Measurements from ENCODE around the gene ADAMTS16. TPM values are rescaled to one million over a fixed set of nuclear protein-coding genes. Genes with fewer than 3 reads are reported as not detected.

The ADAMTS16 gene
- total RNA-seq, 1 donor from 2014 or later: not detected

GRCh38 chr5:5141339-5141599, 1.1 kb downstream of the ADAMTS16 start:
- DNase-seq (ENCODE audit: low read depth in 2 of 2): no peak

GRCh38 chr5:5141625-5142525, 1.7 kb downstream of the ADAMTS16 start:
- peak; percentile 60 to 78 for DNase-seq (ENCODE audit: low read depth in 2 of 2)

DNA sequence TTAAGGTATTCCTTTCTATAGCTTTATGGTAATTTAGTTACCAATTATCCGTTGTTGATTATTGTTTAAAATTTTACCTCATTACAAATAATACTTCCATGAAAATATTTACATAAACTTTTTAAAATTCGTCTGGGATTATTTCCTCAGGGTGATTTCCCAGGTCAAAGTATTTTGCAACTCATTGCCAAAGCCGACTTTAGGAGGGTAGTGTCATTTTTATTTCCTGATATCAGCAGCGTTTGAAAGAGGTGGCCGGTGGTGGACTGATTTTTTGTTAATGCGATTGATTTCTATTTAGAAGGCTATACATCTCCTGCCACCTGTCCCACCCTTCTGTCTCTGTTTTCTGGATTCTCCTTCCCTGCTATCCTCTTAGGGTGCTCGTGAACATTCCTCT, 4.3 kb downstream of the ADAMTS16 start:
- no peak for DNase-seq (ENCODE audit: low read depth in 2 of 2)

- no peak for DNase-seq (ENCODE audit: low read depth in 2 of 2)
Measured at GRCh38 chr5:5145651-5146529, 5.8 kb downstream of the ADAMTS16 start.

- no peak for DNase-seq (ENCODE audit: low read depth in 2 of 2)
Measured at GRCh38 chr5:5146530-5147160, 6.5 kb downstream of the ADAMTS16 start.

- no peak for DNase-seq (ENCODE audit: low read depth in 2 of 2)
Measured at GRCh38 chr5:5149154-5149553, 9.0 kb downstream of the ADAMTS16 start.

DNA sequence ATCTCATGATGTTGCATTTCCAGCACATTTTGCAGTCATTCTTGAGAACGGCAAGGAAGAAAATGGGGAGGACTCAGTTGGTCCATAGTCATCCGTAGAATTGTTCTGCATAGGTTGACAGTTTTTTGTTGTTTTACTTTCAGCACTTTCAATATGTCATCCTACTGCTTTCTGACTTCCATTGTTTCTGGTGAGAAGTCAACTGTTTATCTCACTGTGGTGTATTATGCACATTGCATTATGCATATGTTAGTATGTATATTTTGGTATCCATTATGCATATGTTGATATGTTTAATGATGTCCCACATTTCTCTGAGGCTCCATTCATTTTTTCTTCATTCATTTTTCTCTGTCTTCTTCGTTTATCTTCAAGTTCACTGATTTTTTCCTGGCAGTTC, 10.5 kb downstream of the ADAMTS16 start:
- no peak for DNase-seq (ENCODE audit: low read depth in 2 of 2)

- DNase-seq (ENCODE audit: low read depth in 2 of 2): no peak
Measured at GRCh38 chr5:5154733-5155132, 14.6 kb downstream of the ADAMTS16 start.

DNA sequence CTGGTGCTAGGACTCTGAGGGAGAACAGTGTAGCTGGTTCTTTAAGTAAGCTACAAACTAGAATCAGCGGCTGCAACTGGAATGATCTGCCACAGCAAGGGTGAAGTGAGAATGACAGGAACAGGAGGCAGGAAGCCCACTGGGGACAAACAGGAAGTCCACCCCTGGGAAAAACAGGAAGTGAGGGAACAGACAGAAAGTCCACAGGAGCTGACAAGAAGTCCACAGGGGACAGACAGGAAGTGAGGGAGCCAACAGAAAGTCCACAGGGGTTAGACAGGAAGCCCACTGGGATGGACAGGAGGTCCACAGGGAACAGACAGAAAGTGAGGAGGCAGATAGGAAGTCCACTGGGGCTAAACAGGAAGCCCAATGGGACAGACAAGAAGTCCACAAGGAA, 15.5 kb downstream of the ADAMTS16 start:
- no peak for DNase-seq (ENCODE audit: low read depth in 2 of 2)

- DNase-seq (ENCODE audit: low read depth in 2 of 2): no peak
Measured at GRCh38 chr5:5156471-5157082, 16.4 kb downstream of the ADAMTS16 start.

DNA sequence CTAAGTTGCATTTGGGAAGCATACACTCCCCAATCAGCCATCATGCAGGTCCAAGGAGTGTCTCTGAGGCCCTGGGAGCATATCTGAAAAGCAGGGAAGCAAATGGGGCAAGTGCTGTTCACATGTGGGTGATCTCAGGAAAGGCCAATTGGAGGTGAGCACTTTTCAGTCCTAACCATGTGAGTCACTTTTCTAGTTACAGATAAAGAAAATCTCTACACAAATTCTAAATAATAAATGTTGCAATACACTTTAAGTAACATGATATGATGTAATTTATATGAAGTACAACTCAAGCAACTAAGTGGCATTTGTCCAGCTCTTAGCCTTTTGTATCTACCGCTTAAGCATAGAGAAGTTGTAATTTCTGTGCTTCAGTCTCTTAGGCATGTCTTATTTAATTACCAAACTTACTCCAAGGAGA, 18.4 kb downstream of the ADAMTS16 start:
- no peak for DNase-seq (ENCODE audit: low read depth in 2 of 2)

DNA sequence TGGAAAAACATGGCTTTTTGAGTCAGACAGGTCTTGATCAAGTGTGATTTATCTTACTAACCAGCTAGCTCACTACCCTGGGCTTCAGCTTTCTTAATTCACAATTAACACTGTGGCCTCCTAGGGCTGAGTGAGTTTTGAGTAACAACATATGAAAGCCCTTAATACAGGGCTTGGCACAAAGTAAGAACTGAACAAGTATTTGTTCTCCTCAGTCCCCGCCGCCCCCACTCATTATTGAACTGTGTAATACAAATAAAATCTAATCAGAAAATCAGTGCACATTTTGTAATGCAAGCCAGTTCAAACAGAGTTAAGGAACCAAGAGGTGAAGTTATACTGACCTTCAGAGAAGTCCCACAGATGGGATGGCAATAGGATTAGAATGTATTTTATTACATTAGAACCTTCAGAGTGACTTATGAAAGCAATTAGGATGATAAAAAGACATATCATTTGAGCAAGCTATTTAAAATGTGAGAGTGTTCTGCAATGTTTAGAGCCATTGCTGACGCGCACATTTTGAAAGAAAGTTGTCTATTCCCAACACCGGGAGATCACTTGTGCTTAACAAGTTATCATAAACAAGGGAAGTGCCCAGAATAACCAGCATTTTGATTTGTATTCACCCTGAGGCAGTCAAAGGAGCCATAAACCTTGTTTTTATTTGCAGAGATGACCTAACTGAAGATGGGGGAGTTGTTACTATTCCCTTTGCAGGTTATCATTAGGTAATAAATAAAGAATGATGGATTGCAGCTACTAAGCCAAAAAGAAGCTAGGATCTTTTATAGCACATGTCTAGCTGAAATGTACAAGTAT, 19.4 kb downstream of the ADAMTS16 start:
- DNase-seq (ENCODE audit: low read depth in 2 of 2): no peak

DNA sequence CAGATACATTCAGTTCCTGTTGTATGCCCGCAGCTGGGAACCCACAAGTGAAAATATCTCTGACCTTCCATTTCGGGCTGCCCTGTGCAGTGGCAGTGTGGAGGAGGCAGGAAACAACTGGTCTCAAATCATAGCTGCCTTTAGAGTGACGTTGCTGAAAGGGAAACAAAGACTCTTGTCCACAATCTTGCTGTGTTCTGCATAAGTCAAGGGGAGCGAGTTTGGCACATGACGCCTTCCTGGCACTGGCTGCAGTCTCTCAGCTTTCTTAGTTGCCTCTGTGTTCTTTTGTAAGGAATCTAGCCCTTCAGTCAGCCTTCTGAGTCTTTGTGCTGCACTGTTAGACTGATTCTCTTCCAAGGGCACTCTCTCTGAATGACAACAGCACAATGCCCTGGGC, 24.0 kb downstream of the ADAMTS16 start:
- DNase-seq (ENCODE audit: low read depth in 2 of 2): no peak

DNA sequence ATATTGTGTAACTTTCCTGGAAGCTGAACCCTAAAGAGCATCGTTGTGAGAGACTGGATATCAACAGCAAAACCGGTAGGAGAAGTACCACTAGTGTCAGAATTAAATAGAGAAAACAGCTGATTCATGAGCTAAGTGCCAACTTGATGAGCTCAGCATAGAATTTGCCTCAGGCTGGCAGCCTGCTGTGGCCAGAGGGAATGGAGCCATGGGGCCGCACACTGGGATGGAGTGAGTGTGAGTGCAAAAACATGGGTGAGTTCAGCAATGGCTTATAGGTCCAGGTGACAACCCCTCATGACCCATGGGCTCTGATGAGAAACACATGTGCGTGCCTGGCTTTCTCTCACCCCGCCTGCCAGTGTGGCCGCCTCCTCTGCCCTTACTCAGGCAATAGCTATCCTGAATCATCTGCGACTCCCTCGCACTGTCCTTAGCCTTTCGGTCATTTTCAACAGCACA, 25.4 kb downstream of the ADAMTS16 start:
- DNase-seq (ENCODE audit: low read depth in 2 of 2): no peak

DNA sequence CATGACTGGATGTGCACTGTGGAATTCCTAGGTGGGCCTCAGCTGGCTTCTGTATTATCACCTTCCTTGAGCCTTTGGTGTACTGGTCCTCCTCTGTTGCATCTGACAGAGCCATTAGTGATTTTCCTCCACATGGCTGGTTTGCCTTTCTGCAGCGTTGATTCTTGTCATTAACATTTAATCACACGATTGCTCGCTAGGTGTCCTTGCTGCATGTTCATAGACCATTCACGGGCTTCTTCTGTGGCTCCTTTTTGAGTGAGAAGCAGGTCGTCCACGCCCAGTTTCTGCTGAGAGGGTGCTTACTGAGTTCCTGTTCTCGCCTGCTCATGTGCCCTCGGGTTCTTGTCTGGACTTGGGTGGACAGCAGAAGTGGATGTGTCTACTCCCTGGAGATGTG, 29.3 kb downstream of the ADAMTS16 start:
- no peak for DNase-seq (ENCODE audit: low read depth in 2 of 2)

DNA sequence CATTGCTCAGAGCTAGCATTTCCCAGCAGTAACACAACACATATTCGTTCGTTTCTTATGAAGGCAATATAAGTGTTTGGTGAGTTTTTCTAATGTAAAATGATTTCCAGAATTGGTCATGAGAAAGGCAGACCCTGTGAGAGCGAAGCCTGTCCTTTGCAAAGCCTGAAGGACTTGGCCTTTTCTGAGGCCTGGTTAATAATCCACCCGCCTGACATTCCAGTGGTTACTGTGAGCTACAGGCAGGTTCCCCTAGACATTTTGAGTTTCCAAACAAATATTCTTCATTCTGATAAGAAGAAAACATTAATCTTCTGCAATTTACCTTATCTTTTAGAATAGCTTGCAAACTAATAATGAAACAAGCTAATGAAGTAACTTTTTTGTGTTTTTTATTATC, 38.0 kb downstream of the ADAMTS16 start:
- DNase-seq (ENCODE audit: low read depth in 2 of 2): no peak

- DNase-seq (ENCODE audit: low read depth in 2 of 2): no peak
Measured at GRCh38 chr5:5178580-5178979, 38.5 kb downstream of the ADAMTS16 start.

DNA sequence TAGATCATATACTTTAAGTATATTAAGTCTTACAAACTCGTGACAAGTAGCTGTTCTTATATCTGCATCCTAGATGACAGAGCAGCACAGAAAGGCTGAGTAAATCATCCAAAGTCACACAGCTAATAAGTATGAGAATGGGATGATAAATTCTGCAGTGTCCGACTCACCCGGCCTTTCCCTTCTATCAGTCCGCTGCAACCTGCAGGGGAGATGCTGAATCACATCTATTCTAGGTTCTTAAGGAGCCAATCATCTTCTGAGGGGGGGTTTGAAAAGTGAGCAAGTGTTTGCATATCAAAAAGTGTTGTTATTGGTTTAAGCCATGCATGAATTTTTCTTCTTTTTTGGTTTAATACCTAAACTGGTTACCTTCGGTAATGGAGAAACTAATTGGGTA, 38.9 kb downstream of the ADAMTS16 start:
- DNase-seq (ENCODE audit: low read depth in 2 of 2): no peak

DNA sequence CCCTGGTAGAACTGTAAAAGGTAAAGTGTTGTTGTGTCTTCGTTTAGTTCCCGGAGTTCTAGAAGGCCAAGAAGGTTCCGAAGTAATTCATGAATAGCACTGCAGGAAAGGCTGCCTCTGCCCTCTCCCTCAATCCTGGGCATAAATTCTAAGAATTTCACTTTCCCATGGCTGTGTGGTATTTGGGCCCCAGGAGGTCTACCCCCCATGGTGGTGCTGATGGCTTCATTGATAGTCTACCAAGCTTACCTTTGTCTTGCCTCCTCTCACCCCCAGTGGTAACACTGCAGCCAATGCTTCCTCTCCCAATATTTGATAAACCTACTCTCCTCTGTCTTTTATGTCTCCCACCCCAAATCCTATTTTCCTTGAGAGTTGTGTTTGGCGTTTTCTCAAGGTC, 39.5 kb downstream of the ADAMTS16 start:
- no peak for DNase-seq (ENCODE audit: low read depth in 2 of 2)

GRCh38 chr5:5181650-5182324, 41.7 kb downstream of the ADAMTS16 start:
- DNase-seq (ENCODE audit: low read depth in 2 of 2): no peak
